ENCODE results near the gene KNOP1.
"Not testable (repeated sequence)": the region's sequence is repeated elsewhere in the genome, so short reads cannot be mapped to it uniquely, and the experiment has no call there.

Gene KNOP1

GRCh38 chr16:19679281-19679680, 38.7 kb downstream of the KNOP1 start:
- DNase-seq: not testable (repeated sequence)

DNA sequence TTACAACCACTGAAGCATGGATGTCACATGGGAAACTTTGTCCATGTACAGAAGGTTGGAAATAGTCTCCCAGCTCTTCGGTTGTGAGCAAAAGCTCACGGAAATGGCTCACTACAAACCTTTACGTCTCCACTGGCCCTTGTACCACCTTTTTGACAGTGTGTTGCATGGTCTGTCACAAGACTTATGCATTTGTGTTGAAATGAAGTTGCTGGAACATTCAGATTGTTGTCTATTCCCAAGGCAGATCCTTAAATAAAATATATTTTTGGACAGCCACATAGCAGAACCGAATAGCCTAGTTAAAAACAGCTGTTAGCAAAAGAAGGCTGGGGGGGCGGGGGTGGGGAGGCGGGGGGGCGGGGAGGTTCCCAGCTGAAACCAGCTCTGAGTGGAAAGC, 39.2 kb downstream of the KNOP1 start:
- no peak for DNase-seq

DNA sequence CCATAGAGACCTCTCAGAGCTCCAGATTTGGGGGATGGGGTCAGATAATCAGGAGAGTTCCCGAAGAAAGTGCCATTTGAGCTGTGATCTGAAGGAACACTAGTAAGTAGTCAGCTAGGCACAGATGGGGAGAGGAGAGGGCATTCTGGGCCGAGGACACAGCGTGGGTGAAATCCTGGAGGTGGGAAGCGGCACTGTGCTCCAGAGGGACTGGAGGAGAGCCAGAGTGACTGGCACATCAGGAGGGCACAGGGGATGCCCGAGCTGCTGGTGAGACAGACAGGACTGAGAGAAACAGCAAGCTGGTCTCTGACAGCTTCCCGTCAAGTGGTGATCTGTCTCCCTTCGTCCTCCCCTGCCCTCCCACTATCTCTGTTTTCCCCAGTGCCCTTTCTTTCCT, 40.6 kb downstream of the KNOP1 start:
- DNase-seq: no peak

GRCh38 chr16:19674485-19674884, 43.5 kb downstream of the KNOP1 start:
- DNase-seq: no peak

DNA sequence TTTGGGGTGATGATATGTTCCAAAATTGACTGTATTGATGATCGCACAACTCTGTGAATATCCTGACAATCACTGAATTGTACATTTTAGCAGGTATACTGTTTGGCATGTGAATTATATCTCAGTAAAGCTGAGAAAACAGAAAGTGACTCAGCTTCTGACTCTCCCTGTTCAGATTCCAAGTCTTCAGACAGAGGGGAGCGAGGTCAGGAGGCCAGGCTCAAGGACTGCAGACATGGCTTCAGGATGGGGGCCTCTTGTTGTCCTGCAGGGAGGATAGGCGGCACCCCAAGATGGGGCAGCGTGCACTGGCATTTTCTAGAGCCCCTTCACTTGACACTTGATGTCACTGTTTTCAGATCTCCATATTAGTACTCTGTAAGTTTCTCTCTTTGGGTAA, 45.6 kb downstream of the KNOP1 start:
- no peak for DNase-seq

GRCh38 chr16:19666477-19666876, 51.5 kb downstream of the KNOP1 start:
- DNase-seq: no peak

- not testable (repeated sequence) for DNase-seq
Observed at GRCh38 chr16:19665313-19665712, 52.7 kb downstream of the KNOP1 start.

GRCh38 chr16:19664166-19664565, 53.9 kb downstream of the KNOP1 start:
- no peak for DNase-seq

DNA sequence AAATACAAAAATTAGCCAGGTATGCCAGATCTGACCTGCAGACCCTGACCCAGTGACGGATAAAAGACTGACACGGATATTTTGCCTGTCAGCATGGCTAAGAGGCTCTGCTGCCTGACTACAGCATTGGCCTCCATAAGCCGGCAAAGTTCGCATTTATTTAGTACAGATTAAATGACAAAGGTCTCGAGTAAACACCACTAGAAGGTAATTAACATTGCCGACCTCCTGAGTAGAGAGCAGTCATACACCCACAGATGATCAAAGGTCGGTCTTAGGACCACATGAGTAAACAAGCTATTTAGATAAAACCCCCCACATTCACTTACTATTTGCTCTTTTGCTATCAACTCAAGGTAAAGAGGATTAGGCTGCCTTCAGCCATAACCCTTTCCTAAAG, 55.7 kb downstream of the KNOP1 start:
- DNase-seq: no peak

DNA sequence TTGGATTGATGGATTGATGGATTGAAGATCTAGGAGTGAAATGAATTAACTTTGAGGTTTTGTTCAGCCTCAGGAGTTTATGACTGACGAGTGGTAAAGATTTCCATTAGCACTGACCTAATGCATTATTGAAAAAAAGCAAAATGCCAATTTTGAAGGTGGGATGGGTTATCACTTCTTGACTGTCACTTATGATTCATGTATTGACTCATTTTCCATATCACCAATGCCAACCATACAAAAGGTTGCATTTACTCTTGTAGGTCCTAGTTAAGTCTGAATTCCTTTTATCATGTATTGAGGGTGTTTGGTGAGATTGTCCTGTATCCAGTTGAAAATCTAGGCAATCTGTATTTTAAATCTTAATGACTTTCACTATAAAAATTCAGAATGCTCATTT, 57.6 kb downstream of the KNOP1 start:
- no peak for DNase-seq

DNA sequence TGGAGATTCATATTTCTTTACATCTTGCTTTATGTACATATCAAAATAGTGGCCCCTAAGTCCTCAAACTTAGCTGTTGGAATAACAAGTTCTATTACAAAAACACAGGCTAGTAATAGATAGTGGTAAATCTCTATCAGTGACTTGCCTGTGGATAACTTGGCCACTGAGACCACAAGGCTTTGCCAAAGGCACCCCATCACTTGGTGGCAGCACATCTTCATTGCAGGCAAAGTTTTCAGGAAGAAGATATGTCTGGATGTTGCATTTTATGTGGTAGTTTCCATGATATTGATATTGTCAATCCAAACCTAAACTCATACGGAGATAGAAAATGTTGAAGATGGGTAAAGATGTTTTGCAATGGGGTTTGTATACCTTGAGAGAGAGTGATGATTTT, 58.5 kb downstream of the KNOP1 start:
- no peak for DNase-seq

- DNase-seq: no peak
Observed at GRCh38 chr16:19657831-19658230, 60.2 kb downstream of the KNOP1 start.

- DNase-seq: no peak
Observed at GRCh38 chr16:19655242-19655777, 62.7 kb downstream of the KNOP1 start.

- no peak for DNase-seq
Observed at GRCh38 chr16:19654147-19654546, 63.9 kb downstream of the KNOP1 start.
